Cerebellar cortex (tissue), 1 donor: ENCODE results near the gene TBC1D32.
A peak's percentile ranks its signal among the peaks of the same experiment; 100 is the strongest.
"Not testable (repeated sequence)": the region's sequence is repeated elsewhere in the genome, so short reads cannot be mapped to it uniquely, and the experiment has no call there.

Experiments used
- DNase-seq: peaks from one replicate; pipeline ENCODE4 v3.0.0-alpha.2; 2015; ENCODE audit warnings: low spot score

The TBC1D32 gene

DNA sequence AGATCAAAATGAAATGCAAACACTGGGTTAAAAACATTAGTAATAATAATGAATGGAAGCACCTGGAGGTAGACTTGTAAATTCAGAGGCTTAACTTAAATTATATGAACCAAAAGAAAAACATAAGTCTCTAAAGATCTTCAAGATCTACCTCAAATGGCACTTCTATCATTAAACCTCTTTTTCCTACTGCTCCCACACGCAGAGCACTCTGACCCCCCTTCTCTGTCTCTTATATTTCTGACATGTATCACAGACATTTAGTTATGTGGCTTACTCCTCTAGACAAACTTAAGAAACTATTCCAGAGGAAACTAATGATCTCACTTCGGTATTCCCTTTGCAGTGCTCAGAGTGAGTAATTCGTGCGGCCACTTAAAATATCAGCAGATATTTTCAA is 1.1 kb downstream of the TBC1D32 start:
- DNase-seq = no peak

DNA sequence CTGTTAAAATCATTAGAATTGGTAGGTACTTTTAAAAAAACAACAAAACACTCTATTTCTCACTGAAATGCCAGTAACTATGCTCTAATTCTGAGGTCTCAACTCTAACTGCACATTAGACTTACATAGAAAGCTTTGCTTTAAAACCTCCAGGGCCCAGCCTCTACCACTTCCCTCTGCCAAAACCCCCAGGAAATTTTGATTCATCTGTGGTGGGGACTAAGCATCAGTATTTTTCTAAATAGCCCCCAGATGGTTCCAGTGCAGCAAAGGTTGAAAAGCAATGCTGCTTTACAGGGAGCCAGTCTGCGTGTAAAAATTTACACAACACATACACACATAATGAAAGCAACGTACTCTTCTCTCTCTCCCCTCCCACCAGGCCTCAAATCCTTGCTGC is 3.8 kb downstream of the TBC1D32 start:
- DNase-seq = peak; percentile 22

- DNase-seq = no peak
Measured at GRCh38 chr6:121321282-121321681, 13.0 kb downstream of the TBC1D32 start.

DNA sequence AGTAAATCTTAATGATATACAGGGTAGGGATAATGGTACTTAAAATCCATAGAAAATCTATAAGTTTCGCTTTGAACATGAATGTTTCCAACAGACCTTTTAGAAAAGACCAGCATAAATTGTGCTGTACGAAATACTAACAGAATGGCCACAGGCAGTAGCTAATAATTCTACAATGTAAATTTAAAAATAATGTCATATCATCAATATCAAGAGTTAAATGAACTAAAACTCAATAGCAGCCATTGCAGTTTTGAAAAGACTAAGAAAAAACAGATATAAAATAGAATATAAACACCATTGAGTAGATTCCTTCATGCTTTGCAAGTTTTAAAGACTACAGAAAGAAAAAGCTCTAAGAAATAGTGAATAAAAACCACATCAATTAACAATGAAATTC is 14.7 kb downstream of the TBC1D32 start:
- no peak for DNase-seq

DNA sequence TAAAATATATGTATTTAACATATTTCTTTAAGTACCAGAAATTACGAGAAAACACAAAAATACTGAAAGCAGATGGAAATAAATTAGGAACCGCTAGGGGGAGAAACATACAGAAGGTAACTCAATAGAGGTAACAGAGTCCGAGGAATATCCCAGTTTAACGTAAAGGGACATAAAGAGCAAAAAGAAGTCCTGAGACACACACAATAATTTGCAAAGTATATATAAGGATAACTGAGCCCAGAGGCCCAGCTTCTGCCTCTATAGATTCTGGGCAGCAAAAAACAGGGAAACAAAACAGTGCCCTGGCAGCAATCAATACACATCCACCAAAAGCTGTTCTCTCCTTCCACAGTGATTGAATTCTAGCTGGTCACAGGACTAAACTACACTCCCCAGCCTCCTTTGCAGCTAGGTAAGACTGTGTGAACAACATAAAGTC is 15.1 kb downstream of the TBC1D32 start:
- DNase-seq = peak; percentile 45

DNA sequence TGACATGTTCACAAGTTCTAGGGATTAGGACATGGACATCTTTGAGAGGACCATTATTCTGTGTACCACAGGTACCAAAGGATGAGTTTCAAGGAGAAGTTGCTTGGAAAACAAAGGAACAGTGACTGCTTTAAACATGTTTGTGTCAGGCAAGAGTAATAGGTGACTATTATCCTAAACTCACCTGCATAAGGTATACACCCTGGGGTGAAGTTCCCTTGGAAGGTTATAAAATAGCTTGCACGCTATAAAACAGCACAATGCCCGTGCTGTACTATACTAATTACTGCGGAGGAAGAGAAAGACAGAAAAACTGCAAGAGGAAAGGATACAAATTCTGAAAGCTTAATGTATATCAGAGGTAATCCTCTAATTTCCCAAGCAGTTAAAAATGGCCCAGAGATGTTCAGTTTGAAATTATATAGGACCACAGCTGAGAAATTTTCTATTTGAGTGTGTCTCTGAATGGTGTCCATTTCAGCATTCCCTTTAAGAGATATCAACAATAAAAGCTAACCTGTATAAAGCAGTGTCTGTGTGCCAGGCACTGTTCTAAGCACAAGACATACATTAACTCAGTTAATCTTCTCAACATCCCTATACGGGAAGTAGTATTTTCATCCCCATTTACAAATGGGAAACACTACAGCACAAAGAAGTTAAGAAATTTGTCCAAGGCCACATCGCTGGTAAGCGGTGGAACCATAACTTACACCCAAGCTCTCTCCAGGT is 19.7 kb downstream of the TBC1D32 start:
- no peak for DNase-seq

GRCh38 chr6:121311814-121312213 is 22.5 kb downstream of the TBC1D32 start:
- not testable (repeated sequence) for DNase-seq

DNA sequence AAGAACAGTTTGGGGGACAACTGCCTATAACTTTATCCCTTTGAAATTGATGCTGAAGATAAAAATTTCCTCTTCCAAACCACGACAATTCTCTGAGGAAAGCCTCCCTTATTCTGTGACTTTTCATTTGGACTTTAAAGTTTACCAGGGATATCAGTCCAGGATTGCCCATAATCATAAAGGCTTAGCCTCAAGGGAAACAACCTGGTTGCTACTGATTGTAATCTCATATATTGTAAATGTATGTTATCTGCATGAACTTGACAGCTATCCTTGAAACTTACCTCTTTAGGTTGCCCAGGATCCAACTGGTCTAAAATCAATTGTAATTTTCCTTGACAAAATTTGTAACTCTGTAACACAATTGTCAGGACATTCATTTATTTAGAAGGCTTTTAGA is 23.8 kb downstream of the TBC1D32 start:
- DNase-seq = no peak

DNA sequence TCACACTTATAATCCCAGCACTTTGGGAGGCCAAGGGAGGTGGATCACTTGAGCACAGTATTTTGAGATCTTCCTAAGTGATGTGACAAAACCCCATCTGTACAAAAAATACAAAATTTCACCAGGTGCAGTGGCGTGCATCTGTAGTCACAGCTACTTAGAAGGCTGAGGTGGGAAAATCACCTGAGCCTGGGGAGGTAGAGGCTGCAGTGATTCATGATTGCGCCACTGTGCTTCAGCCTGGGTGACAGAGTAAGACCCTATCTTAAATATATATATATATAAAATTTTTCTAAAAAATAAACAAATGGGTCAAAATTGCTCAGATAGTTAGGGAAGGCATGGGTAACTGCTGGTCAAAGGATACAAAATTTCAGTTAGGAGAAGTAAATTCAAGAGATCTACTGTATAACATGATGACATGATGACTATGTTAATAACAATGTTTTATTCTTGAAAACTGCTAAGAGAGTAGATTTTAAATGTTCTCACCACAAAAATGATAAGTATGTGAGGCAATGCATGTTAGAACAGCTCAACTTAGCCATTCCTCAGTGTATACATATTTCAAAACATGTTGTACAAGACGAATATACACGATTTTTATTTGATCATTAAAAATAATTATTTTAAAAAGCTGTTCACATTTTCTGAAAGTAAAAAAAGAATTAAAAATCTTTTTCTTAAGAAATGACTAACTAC is 24.4 kb downstream of the TBC1D32 start:
- DNase-seq = no peak

DNA sequence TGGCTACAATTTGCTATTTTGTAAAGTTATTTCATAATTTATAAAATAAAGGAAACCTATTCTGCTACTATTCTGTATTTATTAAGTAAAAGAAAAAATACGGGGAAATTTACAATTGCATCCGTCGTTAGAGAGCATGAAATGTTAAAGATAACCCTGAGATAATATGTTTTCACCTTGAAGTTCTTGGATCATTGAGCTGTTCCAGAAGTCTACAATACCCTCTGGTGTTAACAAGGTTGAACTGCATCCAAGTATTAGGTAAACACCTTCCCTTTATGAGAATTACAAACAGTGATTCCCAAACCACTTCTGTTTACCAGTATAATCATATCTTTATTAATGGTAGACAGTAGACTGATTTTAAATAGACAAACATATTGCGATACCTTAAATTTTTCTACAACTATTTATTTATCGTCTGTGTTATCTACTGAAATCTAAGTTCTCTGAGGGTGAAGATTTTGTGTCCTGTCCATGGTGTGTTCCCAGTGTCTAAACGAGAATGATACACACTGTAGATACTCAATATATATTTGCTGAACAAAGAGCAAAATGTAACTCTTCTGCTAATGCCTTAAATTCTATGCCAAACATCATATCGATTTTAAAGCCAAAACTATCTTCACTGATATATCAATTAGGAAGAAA is 28.2 kb downstream of the TBC1D32 start:
- DNase-seq = peak; percentile 59

GRCh38 chr6:121302882-121303281 is 31.4 kb downstream of the TBC1D32 start:
- DNase-seq = no peak

DNA sequence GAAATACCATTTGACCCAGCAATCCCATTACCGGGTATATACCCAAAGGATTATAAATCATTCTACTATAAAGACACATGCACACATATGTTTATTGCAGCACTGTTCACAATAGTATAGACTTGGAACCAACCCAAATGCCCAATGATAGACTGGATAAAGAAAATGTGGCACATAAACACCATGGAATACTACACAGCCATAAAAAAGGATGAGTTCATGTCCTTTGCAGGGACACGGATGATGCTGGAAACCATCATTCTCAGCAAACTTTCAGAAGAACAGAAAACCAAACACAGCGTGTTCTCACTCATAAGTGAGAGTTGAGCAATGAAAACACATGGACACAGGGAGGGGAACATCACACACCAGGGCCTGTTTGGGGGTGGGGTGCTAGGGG is 33.1 kb downstream of the TBC1D32 start:
- DNase-seq = not testable (repeated sequence)

DNA sequence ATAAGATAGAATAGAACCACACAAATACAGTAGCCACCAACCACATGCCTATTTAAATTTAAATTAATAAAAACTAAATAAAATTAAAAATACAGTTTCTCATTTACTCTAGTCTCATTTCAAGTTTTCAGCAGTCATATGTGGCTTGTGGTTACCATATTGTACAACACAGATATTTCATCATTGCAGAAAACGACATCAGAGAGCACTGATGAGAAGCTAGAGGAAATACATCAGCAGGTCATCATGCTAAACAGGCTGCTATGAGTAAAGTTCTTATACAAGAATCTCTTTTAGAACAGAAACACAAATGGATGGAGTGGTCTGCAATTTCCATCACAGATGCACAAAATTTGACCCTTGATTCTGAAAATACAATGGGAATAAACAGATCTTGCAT is 36.6 kb downstream of the TBC1D32 start:
- DNase-seq = no peak

- no peak for DNase-seq
Measured at GRCh38 chr6:121285041-121285440, 49.2 kb downstream of the TBC1D32 start.

DNA sequence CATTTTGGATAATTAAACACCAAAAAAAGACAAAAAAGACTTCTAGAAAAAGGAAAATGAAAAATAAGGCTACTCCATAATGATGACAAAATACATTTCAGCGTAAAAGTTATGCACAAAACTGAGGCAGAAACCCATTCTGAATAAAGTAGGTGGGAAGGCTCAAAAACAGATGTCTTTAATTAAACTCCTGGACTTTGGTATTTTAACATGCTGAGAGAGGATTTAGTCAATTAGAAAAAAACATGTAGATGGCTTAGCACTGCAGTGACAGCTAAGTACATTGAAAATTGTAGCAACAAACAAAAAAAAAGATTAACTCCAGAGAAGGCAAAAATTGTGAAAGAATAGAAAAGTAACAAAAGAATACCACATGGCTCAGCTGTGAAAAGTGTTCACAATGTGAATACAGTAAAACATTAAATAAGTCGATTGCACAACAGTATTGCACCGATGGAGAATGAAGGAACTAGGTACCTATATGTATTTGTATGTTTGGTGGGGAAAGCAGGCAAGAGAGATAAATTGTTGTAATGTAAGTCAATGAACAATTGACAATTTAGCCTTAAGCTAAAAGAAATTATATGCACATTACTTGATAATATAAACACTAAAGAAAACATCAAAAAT is 59.5 kb downstream of the TBC1D32 start:
- DNase-seq = no peak

GRCh38 chr6:121263742-121264141 is 70.5 kb downstream of the TBC1D32 start:
- no peak for DNase-seq

DNA sequence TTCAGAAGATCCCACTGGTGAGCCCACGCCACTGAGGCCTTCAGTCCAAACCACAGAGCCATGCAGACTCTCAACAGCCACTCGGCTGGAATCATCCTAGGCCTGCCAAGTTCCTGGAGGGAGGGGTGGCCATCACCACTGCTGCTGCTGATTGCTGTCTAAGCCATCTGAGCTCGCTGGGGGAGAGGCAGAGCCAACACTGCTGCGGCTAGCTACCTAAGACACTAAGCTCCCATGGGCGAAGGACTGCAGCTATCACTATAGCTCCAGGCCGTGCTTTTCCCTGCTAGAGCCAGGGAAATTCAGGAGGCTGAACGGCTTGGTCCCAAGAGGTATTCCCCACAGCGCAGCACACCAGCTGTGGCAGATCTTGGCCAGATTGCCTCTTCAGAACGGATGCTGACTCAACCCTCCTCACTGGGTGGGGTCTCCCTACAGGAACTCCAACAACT is 73.6 kb downstream of the TBC1D32 start:
- DNase-seq = no peak

- DNase-seq = no peak
Measured at GRCh38 chr6:121247386-121247785, 86.9 kb downstream of the TBC1D32 start.

DNA sequence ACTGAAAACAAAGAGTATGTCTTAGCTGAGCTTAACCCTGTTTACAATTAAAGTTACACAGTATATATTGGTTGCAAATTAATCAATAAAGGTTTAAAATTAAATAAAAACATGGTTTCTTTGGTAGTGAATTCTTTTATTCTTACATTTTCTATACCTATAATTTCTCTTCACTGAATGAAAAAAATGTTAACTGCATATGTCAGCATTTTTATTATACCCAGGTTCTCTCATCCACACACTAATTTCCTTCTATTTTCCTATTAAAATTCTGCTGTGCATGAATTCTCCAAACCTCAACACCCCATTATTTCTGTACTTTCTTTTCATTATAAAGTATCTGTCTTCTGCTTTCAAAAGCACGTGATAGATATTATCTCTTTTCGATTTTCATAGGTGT is 91.9 kb downstream of the TBC1D32 start:
- no peak for DNase-seq

- no peak for DNase-seq
Measured at GRCh38 chr6:121237859-121238258, 96.4 kb downstream of the TBC1D32 start.

GRCh38 chr6:121236984-121237383 is 97.3 kb downstream of the TBC1D32 start:
- DNase-seq = no peak

DNA sequence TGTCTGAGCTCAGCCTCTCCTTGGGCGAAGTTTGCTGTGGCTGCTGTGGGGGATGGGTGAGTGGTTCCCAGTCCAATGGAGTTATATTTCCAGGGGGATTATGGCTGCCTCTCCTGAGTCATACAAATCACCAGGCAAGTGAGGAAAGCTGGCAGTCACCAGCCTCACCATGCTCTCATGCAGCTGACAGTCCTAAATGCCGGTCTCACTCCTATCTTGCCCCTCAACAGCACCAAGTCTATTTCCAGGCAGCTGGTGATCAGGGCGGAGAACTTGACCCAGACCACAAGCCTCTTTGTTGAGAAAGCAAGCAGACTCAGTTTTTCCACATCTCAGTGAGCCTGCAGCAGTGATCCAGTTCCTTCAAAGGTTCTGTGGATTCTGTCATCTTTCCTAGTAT is 98.9 kb downstream of the TBC1D32 start:
- no peak for DNase-seq

DNA sequence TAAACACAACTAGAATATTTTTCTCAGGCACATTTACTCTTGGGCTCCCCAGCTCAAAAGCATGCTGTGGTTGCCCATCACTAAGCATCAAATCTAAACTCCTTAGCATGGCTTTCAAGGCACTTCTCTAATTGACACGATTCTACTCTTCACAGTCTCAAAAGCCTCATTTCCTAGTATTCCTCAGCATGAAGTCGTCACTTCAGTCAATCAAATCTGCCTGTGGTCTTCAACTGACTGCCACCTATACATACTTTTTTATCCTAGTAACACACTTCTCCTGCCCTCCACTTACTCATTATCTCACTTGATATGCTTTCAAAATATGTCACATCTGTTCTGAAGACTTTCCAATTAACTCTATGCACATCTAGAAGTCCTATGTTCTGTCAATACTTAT is 110.3 kb downstream of the TBC1D32 start:
- no peak for DNase-seq
